ENCODE measurements around the gene ARL4C.
"Not testable (repeated sequence)": the region's sequence is repeated elsewhere in the genome, so short reads cannot be mapped to it uniquely, and the experiment has no call there.

ARL4C gene

GRCh38 chr2:234472155-234472554 lies 24.7 kb downstream of the ARL4C start:
- FAIRE-seq, result no peak

- FAIRE-seq, result no peak
These were observed 26.9 kb downstream of the ARL4C start for GRCh38 chr2:234469972-234470371.

- FAIRE-seq, result no peak
These were observed 27.5 kb downstream of the ARL4C start for GRCh38 chr2:234469251-234469845.

GRCh38 chr2:234468503-234468902 lies 28.4 kb downstream of the ARL4C start:
- FAIRE-seq, result no peak

GRCh38 chr2:234467289-234467688 lies 29.6 kb downstream of the ARL4C start:
- FAIRE-seq, result no peak

- no peak for FAIRE-seq
These were observed 32.6 kb downstream of the ARL4C start for GRCh38 chr2:234464291-234464645.

GRCh38 chr2:234463626-234464290 lies 33.1 kb downstream of the ARL4C start:
- no peak for FAIRE-seq

- no peak for FAIRE-seq
These were observed 34.5 kb downstream of the ARL4C start for GRCh38 chr2:234462218-234462992.

GRCh38 chr2:234459401-234460009 lies 37.4 kb downstream of the ARL4C start:
- FAIRE-seq, result no peak

GRCh38 chr2:234458466-234458865 lies 38.4 kb downstream of the ARL4C start:
- FAIRE-seq, result no peak

GRCh38 chr2:234457421-234457820 lies 39.5 kb downstream of the ARL4C start:
- FAIRE-seq, result no peak

GRCh38 chr2:234455246-234455645 lies 41.6 kb downstream of the ARL4C start:
- FAIRE-seq, result not testable (repeated sequence)

- FAIRE-seq, result no peak
These were observed 42.4 kb downstream of the ARL4C start for GRCh38 chr2:234454433-234454832.

- FAIRE-seq, result no peak
These were observed 43.7 kb downstream of the ARL4C start for GRCh38 chr2:234453216-234453615.

- FAIRE-seq, result no peak
These were observed 44.8 kb downstream of the ARL4C start for GRCh38 chr2:234451852-234452625.

- FAIRE-seq, result no peak
These were observed 45.6 kb downstream of the ARL4C start for GRCh38 chr2:234451242-234451641.

- FAIRE-seq, result no peak
These were observed 46.3 kb downstream of the ARL4C start for GRCh38 chr2:234450431-234451124.

- no peak for FAIRE-seq
These were observed 48.2 kb downstream of the ARL4C start for GRCh38 chr2:234448506-234449184.

- FAIRE-seq, result no peak
These were observed 48.9 kb downstream of the ARL4C start for GRCh38 chr2:234447963-234448362.

GRCh38 chr2:234447189-234447588 lies 49.7 kb downstream of the ARL4C start:
- FAIRE-seq, result no peak

- FAIRE-seq, result no peak
These were observed 50.3 kb downstream of the ARL4C start for GRCh38 chr2:234446404-234447076.
